DOHH2 (cell line): Measurements from ENCODE around the gene DNAH14.

Experiments
- CTCF ChIP-seq: fragments of 200-600 bp; sonication (generic); IDR thresholded peaks from one replicate; pipeline ENCODE4 v1.5.1; 2014; ENCODE audit warnings: antibody characterized with exemption, mild to moderate bottlenecking, low read depth, low read length; ENCODE audit not compliant: poor library complexity, severe bottlenecking
- EZH2phosphoT487 ChIP-seq: fragments of 200-600 bp; sonication (generic); IDR thresholded peaks from 2 replicates; pipeline ENCODE4 v1.6.1; 2017; ENCODE audit warnings: borderline replicate concordance, mild to moderate bottlenecking, antibody characterized with exemption, low read length, moderate library complexity, mixed read lengths

- TF ChIP-seq CTCF (no peak), EZH2phosphoT487 (no peak)
These were observed 228.8 kb downstream of the DNAH14 start for GRCh38 chr1:225158291-225158690.
